ENCODE measurements around the gene PSMD11.
"Not testable (repeated sequence)": the region's sequence is repeated elsewhere in the genome, so short reads cannot be mapped to it uniquely, and the experiment has no call there.

The PSMD11 gene

DNA sequence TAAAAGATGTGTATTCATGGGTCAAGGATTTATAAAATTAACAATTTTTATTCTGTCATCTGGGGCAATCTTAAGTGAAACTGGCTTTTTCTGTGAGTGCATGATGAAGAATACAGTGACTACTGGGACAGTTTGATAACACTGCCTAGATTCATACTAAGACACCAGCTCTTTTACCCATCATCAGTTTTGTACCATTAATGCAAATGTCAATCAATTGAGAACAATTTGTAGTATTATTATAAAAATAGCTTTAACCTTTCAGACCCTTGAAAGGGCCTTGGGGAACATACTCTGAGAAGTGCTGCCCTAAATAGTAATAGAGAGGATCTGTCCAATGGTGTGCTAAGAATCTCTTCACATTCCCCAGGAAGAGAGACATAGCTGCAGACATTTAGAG lies 45.4 kb upstream of the PSMD11 start:
- Histone ChIP-seq H3K4me3 (ENCODE audit: low read depth, low read length) (no peak overlapping the region), H3K27ac (ENCODE audit: extremely low read depth, low read depth, low read length) (no peak overlapping the region), H3K9me3 (ENCODE audit: control insufficient read depth, insufficient read depth, low read depth, low read length) (no peaks in the 10 kb centered on the region), H3K36me3 (ENCODE audit: control insufficient read depth in 2 of 2, insufficient read depth in 1 of 2, low read length in 2 of 2) (no peaks in the 10 kb centered on the region; a peak in 1 of 3 replicates), H3K4me1 (ENCODE audit: control insufficient read depth, insufficient read depth, low read length) (no peaks in the 10 kb centered on the region)
- ChIA-PET CTCF (interaction anchor here (0.6 to 1.2 kb wide), 4 partner anchors 10 to 758 kb away, joined by 3 to 4 read pairs (median 3); partner anchors contain the start of gene PSMD11), POLR2A (no interaction called here)
- no peak for TF ChIP-seq ZNF350 (tag by site-specific recombination; IDR thresholded peaks at IDR 0.05)
- no peak for TF ChIP-seq ZNF549 (tag by site-specific recombination; IDR thresholded peaks at IDR 0.05)
- no peak for TF ChIP-seq ZFP3 (tag by site-specific recombination; IDR thresholded peaks at IDR 0.05; ENCODE audit: low read depth)
- no peak for TF ChIP-seq ZNF473 (tag by site-specific recombination; IDR thresholded peaks at IDR 0.05)
- no peak for TF ChIP-seq MZF1 (tag by site-specific recombination; IDR thresholded peaks at IDR 0.05; ENCODE audit: borderline replicate concordance)

DNA sequence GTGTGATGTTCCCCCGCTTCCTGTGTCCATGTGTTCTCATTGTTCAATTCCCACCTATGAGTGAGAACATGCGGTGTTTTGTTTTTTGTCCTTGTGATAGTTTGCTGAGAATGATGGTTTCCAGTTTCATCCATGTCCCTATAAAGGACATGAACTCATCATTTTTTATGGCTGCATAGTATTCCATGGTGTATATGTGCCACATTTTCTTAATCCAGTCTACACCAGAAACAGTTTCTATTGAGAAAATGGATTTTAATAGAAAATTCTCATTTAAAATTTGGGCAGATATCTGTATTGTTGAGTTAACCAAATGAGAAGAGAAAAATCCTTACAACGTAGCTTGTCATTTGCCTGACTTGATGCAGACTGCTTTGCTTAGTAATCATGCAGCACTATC lies 34.2 kb upstream of the PSMD11 start:
- peak; percentile 94 for TF ChIP-seq ZNF146 (tag by site-specific recombination; IDR thresholded peaks at IDR 0.05)
- POLR2A ChIA-PET; H3K27ac ChIP-seq (ENCODE audit: extremely low read depth, low read depth, low read length); H3K4me1 ChIP-seq (ENCODE audit: control insufficient read depth, insufficient read depth, low read length); H3K9me3 ChIP-seq (ENCODE audit: control insufficient read depth, insufficient read depth, low read depth, low read length); H3K36me3 ChIP-seq (ENCODE audit: control insufficient read depth in 2 of 2, insufficient read depth in 1 of 2, low read length in 2 of 2); H3K4me3 ChIP-seq (ENCODE audit: low read depth, low read length): not testable (repeated sequence)
- CTCF ChIA-PET, result interaction anchor here (0.7 to 2.3 kb wide), 2 partner anchors 34 to 250 kb away, joined by 3 to 6 read pairs; partner anchors contain the start of gene PSMD11

DNA sequence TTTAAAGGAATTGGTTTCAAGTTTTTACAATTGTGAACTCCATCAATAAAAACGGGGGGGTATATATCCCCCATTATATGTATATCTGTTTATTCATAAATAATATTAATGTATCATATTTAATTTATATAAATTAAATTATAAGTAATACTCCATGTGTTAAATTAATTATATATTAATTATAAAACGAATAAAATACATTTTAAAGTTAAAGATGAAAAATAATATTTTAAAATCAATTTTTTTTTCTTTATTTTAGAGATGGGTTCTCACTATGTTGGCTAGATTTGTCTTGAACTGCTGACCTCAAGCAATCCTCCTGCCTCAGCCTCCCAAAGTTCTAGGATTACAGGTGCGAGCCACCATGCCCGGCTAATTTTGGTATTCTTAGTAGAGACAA lies 17.4 kb upstream of the PSMD11 start:
- CTCF ChIA-PET, result no interaction called here
- POLR2A ChIA-PET, result no interaction called here
- no peaks in the 10 kb centered on the region; a peak in 1 of 3 replicates for H3K36me3 ChIP-seq (ENCODE audit: control insufficient read depth in 2 of 2, insufficient read depth in 1 of 2, low read length in 2 of 2)
- H3K4me1 ChIP-seq (ENCODE audit: control insufficient read depth, insufficient read depth, low read length), result no peaks in the 10 kb centered on the region
- no peak overlapping the region for H3K27ac ChIP-seq (ENCODE audit: extremely low read depth, low read depth, low read length)
- H3K9me3 ChIP-seq (ENCODE audit: control insufficient read depth, insufficient read depth, low read depth, low read length), result no peaks in the 10 kb centered on the region
- no peak for TF ChIP-seq ZNF792 (tag by site-specific recombination; IDR thresholded peaks at IDR 0.05)
- TF ChIP-seq ZNF654 (tag by site-specific recombination; IDR thresholded peaks at IDR 0.05; ENCODE audit: low read depth), result no peak
- no peak for TF ChIP-seq ZNF266 (tag by site-specific recombination; IDR thresholded peaks at IDR 0.05; ENCODE audit: low read depth)
- no peak for TF ChIP-seq OSR2 (tag by site-specific recombination; IDR thresholded peaks at IDR 0.05)
- TF ChIP-seq SCRT2 (tag by site-specific recombination; IDR thresholded peaks at IDR 0.05), result no peak
- no peak for TF ChIP-seq ZNF707 (tag by site-specific recombination; IDR thresholded peaks at IDR 0.05)
- TF ChIP-seq, protein P1, sequence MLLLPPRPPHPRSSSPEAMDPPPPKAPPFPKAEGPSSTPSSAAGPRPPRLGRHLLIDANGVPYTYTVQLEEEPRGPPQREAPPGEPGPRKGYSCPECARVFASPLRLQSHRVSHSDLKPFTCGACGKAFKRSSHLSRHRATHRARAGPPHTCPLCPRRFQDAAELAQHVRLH (tag by site-specific recombination; IDR thresholded peaks at IDR 0.05), result no peak
- TF ChIP-seq KLF9 (tag by site-specific recombination; IDR thresholded peaks at IDR 0.05; ENCODE audit: low read depth), result no peak
- no peak for TF ChIP-seq ZNF571 (tag by site-specific recombination; IDR thresholded peaks at IDR 0.05)
- TF ChIP-seq ZNF658 (tag by site-specific recombination; IDR thresholded peaks at IDR 0.05), result no peak
- no peak overlapping the region for H3K4me3 ChIP-seq (ENCODE audit: low read depth, low read length)

DNA sequence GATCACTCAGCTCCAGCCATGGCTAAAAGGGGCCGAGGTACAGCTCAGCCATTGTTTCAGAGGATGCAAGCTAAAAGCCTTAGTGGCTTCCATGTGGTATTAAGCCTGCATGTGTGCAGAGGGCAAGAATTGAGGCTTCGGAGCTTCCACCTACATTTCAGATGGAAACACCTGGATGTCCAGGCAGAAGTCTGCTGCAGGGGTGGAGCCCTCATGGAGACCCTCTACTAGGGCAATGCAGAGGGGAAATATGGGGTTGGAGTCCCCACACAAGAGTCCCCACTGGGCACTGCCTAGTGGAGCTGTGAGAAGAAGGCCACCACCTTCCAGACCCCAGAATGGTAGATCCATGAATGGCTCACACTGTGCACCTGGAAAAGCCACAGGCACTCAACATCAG lies 14.7 kb upstream of the PSMD11 start:
- H3K4me1 ChIP-seq (ENCODE audit: control insufficient read depth, insufficient read depth, low read length), result no peaks in the 10 kb centered on the region
- CTCF ChIA-PET, result interaction anchor here (0.6 to 2.1 kb wide), 3 partner anchors 15 to 54 kb away, joined by 3 to 6 read pairs (median 5); partner anchors contain the start of gene PSMD11
- no peaks in the 10 kb centered on the region; a peak in 1 of 3 replicates for H3K36me3 ChIP-seq (ENCODE audit: control insufficient read depth in 2 of 2, insufficient read depth in 1 of 2, low read length in 2 of 2)
- no peak overlapping the region for H3K27ac ChIP-seq (ENCODE audit: extremely low read depth, low read depth, low read length)
- no peak overlapping the region for H3K4me3 ChIP-seq (ENCODE audit: low read depth, low read length)
- no peaks in the 10 kb centered on the region for H3K9me3 ChIP-seq (ENCODE audit: control insufficient read depth, insufficient read depth, low read depth, low read length)
- POLR2A ChIA-PET, result no interaction called here
- TF ChIP-seq, protein P2, sequence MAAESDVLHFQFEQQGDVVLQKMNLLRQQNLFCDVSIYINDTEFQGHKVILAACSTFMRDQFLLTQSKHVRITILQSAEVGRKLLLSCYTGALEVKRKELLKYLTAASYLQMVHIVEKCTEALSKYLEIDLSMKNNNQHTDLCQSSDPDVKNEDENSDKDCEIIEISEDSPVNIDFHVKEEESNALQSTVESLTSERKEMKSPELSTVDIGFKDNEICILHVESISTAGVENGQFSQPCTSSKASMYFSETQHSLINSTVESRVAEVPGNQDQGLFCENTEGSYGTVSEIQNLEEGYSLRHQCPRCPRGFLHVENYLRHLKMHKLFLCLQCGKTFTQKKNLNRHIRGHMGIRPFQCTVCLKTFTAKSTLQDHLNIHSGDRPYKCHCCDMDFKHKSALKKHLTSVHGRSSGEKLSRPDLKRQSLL (tag by site-specific recombination; IDR thresholded peaks at IDR 0.05), result no peak
- TF ChIP-seq ZFP69B (tag by site-specific recombination; IDR thresholded peaks at IDR 0.05) (no peak), ZNF311 (tag by site-specific recombination; IDR thresholded peaks at IDR 0.05; ENCODE audit: borderline replicate concordance) (no peak), SCRT2 (tag by site-specific recombination; IDR thresholded peaks at IDR 0.05) (no peak), SETDB1 (IDR thresholded peaks at IDR 0.05; ENCODE audit: insufficient read length, low read length) (peak; percentile 95), ZNF830 (tag by site-specific recombination; IDR thresholded peaks at IDR 0.05; ENCODE audit: low read depth) (no peak), ZNF132 (tag by site-specific recombination; IDR thresholded peaks at IDR 0.05; ENCODE audit: borderline replicate concordance) (no peak), ZNF530 (tag by site-specific recombination; IDR thresholded peaks at IDR 0.05; ENCODE audit: low read depth) (no peak), ZNF645 (tag by site-specific recombination; IDR thresholded peaks at IDR 0.05) (no peak)
- TF ChIP-seq, protein P3, sequence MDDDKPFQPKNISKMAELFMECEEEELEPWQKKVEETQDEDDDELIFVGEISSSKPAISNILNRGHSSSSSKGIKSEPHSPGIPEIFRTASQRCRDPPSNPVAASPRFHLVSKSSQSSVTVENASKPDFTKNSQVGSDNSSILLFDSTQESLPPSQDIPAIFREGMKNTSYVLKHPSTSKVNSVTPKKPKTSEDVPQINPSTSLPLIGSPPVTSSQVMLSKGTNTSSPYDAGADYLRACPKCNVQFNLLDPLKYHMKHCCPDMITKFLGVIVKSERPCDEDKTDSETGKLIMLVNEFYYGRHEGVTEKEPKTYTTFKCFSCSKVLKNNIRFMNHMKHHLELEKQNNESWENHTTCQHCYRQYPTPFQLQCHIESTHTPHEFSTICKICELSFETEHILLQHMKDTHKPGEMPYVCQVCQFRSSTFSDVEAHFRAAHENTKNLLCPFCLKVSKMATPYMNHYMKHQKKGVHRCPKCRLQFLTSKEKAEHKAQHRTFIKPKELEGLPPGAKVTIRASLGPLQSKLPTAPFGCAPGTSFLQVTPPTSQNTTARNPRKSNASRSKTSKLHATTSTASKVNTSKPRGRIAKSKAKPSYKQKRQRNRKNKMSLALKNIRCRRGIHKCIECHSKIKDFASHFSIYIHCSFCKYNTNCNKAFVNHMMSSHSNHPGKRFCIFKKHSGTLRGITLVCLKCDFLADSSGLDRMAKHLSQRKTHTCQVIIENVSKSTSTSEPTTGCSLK (tag by site-specific recombination; IDR thresholded peaks at IDR 0.05), result no peak
